Smooth muscle cell (in vitro differentiated cells): ENCODE measurements around the gene ADA. TPM values are rescaled to one million over a fixed set of nuclear protein-coding genes. Genes with fewer than 3 reads are reported as not detected.

Experiments used
- DNase-seq: peaks from one replicate; lab custom pipeline; 2025; ENCODE audit not compliant: unreplicated experiment; lab: John Stamatoyannopoulos, UW
- H2AFZ ChIP-seq: fragments of 200-600 bp; sonication (generic); 2 replicates; pipeline ENCODE4 v1.6.0; 2016; ENCODE audit warnings: antibody characterized with exemption, low read depth, mild to moderate bottlenecking
- H3F3A ChIP-seq: fragments of 200-600 bp; sonication (generic); 2 replicates; pipeline ENCODE4 v1.6.0; 2017; ENCODE audit warnings: antibody characterized with exemption, low read depth
- H3K27ac ChIP-seq: fragments of 200-600 bp; sonication (generic); 2 replicates; pipeline ENCODE4 v1.5.1; 2016; ENCODE audit warnings: low read depth, mild to moderate bottlenecking
- H3K27me3 ChIP-seq: fragments of 200-600 bp; sonication (generic); 2 replicates; pipeline ENCODE4 v1.6.1; 2016; ENCODE audit warnings: low read depth, mild to moderate bottlenecking
- H3K36me3 ChIP-seq: fragments of 200-600 bp; sonication (generic); 2 replicates; pipeline ENCODE4 v1.5.1; 2016; ENCODE audit warnings: low read depth
- H3K4me1 ChIP-seq: fragments of 200-600 bp; sonication (generic); 2 replicates; pipeline ENCODE4 v1.5.1; 2016; ENCODE audit warnings: low read depth
- H3K4me2 ChIP-seq: fragments of 200-600 bp; sonication (generic); 2 replicates; pipeline ENCODE4 v1.6.0; 2016; ENCODE audit warnings: mild to moderate bottlenecking
- H3K4me3 ChIP-seq: fragments of 200-600 bp; sonication (generic); 2 replicates; pipeline ENCODE4 v1.5.1; 2016; ENCODE audit warnings: mild to moderate bottlenecking
- H3K79me2 ChIP-seq: fragments of 200-600 bp; sonication (generic); 2 replicates; pipeline ENCODE4 v1.6.0; 2016; ENCODE audit warnings: low read depth, mild to moderate bottlenecking
- H3K9ac ChIP-seq: fragments of 200-600 bp; sonication (generic); 2 replicates; pipeline ENCODE4 v1.6.0; 2016; ENCODE audit warnings: low read depth
- H3K9me3 ChIP-seq: fragments of 200-600 bp; sonication (generic); replicated peaks from 2 replicates; pipeline ENCODE4 v1.5.1; 2016; ENCODE audit warnings: low read depth
- H4K20me1 ChIP-seq: fragments of 200-600 bp; sonication (generic); 2 replicates; pipeline ENCODE4 v1.6.0; 2016; ENCODE audit warnings: low read depth
- WGBS: methylation state at CpG from one replicate; pipeline ENCODE4 v1.1.7; 2016; ENCODE audit warnings: low lambda C conversion rate; 5-methylcytosine and 5-hydroxymethylcytosine counted together
- polyA plus RNA-seq: library from polyadenylated mRNA; unstranded; fragments of >200 nt; fragmentation: Nextera tagmentation; extraction: Ambion mirVana; gene quantifications from 2 replicates; pipeline ENCODE4 v1.2.1, GENCODE V29; 2016
- total RNA-seq: library from RNA; depleted of rRNA; stranded (reverse); fragments of >200 nt; gene quantifications from 2 replicates; pipeline ENCODE4 v1.2.3, GENCODE V29; 2014
- TF ChIP-seq, protein P1 (sequence below): fragments of 200-600 bp; sonication (generic); IDR thresholded peaks from 2 replicates; pipeline ENCODE4 v1.5.1; 2017; ENCODE audit warnings: borderline replicate concordance, mild to moderate bottlenecking, antibody characterized with exemption; ENCODE audit not compliant: insufficient read depth, poor library complexity, severe bottlenecking

ADA gene
- total and polyA plus RNA-seq, 2 experiments from 2014 or later: 28.4 to 35.2 TPM

DNA sequence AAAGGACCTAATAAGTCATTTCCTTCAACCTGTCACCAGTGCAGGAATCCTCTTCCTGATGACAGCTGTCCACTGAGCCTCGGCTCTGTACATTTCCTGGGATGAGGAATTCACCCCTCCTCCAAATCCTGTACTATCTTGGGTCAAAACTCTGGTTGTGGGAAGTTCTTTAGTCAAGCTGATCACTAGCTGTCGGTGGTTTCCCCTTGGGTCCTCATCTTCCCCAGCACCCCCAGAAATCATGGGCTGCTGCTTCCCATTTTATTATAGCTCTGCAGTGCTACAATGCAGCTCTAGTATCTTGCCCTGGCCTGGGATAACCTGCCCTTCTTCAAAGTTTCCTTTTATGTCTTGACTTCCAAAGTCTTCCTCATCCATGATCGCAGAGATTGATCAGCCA, 14.6 kb upstream of the ADA start:
- no peak for DNase-seq
- no peak overlapping the region for H3K4me2 ChIP-seq

DNA sequence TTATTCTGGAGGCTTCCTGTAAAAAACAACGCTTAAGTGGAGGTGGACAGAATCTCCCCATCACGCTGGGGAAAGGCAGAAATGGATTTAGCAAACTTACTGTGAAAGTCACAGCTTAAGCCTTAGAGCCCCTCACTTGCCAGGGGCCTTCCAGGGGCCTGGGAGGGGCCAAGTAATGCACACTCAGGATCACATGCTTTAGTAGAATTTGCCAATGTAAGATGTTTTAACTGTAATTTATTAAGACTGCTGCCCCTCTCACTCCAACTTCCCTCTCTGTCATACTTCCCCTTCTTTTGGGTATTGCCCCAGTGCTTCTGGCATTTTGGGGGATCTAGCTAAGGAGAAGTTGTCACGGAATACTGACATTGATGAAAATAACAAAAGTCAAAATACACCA, 12.6 kb upstream of the ADA start:
- H3F3A ChIP-seq: no peaks in the 10 kb centered on the region
- H3K4me2 ChIP-seq: no peak overlapping the region
- DNase-seq: no peak
- no peak overlapping the region for H2AFZ ChIP-seq
- H3K27me3 ChIP-seq: no peaks in the 10 kb centered on the region
- no peaks in the 10 kb centered on the region for H4K20me1 ChIP-seq
- H3K9me3 ChIP-seq: no peaks in the 10 kb centered on the region
- H3K27ac ChIP-seq: no peak overlapping the region
- no peaks in the 10 kb centered on the region for H3K4me1 ChIP-seq
- H3K79me2 ChIP-seq: no peaks in the 10 kb centered on the region
- H3K36me3 ChIP-seq: no peaks in the 10 kb centered on the region
- TF ChIP-seq, protein P1, sequence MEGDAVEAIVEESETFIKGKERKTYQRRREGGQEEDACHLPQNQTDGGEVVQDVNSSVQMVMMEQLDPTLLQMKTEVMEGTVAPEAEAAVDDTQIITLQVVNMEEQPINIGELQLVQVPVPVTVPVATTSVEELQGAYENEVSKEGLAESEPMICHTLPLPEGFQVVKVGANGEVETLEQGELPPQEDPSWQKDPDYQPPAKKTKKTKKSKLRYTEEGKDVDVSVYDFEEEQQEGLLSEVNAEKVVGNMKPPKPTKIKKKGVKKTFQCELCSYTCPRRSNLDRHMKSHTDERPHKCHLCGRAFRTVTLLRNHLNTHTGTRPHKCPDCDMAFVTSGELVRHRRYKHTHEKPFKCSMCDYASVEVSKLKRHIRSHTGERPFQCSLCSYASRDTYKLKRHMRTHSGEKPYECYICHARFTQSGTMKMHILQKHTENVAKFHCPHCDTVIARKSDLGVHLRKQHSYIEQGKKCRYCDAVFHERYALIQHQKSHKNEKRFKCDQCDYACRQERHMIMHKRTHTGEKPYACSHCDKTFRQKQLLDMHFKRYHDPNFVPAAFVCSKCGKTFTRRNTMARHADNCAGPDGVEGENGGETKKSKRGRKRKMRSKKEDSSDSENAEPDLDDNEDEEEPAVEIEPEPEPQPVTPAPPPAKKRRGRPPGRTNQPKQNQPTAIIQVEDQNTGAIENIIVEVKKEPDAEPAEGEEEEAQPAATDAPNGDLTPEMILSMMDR: no peak
- WGBS: 82% methylated on average over 3 of the region's 3 CpGs
- no peak overlapping the region for H3K9ac ChIP-seq
- no peak overlapping the region for H3K4me3 ChIP-seq

More for the DNA sequence above, 14.6 kb upstream of the ADA start:
- Histone ChIP-seq H3K4me3 (no peak overlapping the region), H3K79me2 (no peaks in the 10 kb centered on the region), H2AFZ (no peak overlapping the region), H3K27ac (no peak overlapping the region), H3K36me3 (no peaks in the 10 kb centered on the region), H3F3A (no peaks in the 10 kb centered on the region), H3K4me1 (no peaks in the 10 kb centered on the region), H3K9me3 (no peaks in the 10 kb centered on the region), H4K20me1 (no peaks in the 10 kb centered on the region), H3K27me3 (no peaks in the 10 kb centered on the region), H3K9ac (no peak overlapping the region)
- 82% methylated on average over 3 of the region's 3 CpGs for WGBS
- TF ChIP-seq, protein P1: no peak

DNA sequence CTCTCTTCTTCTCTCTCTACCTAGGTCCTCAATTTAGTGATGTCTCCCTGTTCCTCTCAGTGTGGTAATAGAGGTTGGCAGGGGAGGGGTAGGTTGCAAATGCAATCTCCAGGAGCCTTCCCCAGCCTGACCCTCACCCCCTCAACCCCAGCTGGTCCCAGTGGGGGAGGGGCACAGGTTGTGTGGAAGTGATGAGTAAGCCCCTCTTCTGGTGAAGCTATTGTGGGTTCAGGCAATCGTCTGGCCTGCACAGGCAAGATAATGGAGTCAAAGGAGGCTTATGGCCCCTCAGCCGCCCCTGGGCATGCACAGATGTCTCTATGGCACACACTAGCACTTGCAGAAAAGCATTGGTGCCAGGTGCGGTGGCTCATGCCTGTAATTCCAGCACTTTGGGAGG, 10.8 kb upstream of the ADA start:
- 46% methylated on average over 3 of the region's 3 CpGs for WGBS

DNA sequence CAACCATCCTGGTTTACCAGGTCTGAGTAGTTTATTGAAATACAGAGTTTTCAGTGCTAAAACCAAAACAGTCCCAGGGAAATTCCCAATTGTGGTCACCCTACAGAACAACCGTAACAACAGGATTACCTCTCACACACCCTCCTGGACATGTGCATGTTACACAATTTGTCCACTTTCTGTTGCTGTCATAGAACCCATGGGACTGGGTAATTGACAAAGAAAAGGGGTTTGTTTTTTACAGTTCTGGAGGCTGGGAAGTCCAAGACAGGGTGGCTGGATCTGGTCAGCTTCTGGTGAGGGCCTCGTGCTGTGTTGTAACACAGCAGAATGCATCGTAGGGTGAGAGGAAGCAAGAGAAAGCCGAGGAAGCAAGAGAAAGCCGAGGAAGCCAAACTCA, 9.1 kb upstream of the ADA start:
- no peak overlapping the region for H2AFZ ChIP-seq
- WGBS: 88% methylated on average over 5 of the region's 5 CpGs

More for the DNA sequence above, 10.8 kb upstream of the ADA start:
- H3K36me3 ChIP-seq: no peaks in the 10 kb centered on the region
- no peak overlapping the region for H3K4me3 ChIP-seq
- H3F3A ChIP-seq: no peaks in the 10 kb centered on the region
- H3K4me2 ChIP-seq: no peak overlapping the region
- no peaks in the 10 kb centered on the region for H3K9me3 ChIP-seq
- H3K27me3 ChIP-seq: no peaks in the 10 kb centered on the region
- no peak overlapping the region for H3K27ac ChIP-seq
- no peak for DNase-seq
- no peaks in the 10 kb centered on the region for H4K20me1 ChIP-seq
- TF ChIP-seq, protein P1: no peak
- no peaks in the 10 kb centered on the region for H3K4me1 ChIP-seq
- no peak overlapping the region for H2AFZ ChIP-seq
- no peak overlapping the region for H3K9ac ChIP-seq
- H3K79me2 ChIP-seq: no peaks in the 10 kb centered on the region

More for the DNA sequence above, 9.1 kb upstream of the ADA start:
- peaks cover 5% of the 10 kb centered on the region for H3K4me1 ChIP-seq
- no peaks in the 10 kb centered on the region for H4K20me1 ChIP-seq
- no peak overlapping the region for H3K27ac ChIP-seq
- H3K9me3 ChIP-seq: no peaks in the 10 kb centered on the region
- H3K9ac ChIP-seq: no peak overlapping the region
- no peaks in the 10 kb centered on the region for H3F3A ChIP-seq
- H3K4me2 ChIP-seq: no peak overlapping the region
- H3K79me2 ChIP-seq: no peaks in the 10 kb centered on the region
- DNase-seq: no peak
- TF ChIP-seq, protein P1: no peak
- no peaks in the 10 kb centered on the region for H3K36me3 ChIP-seq
- H3K27me3 ChIP-seq: no peaks in the 10 kb centered on the region
- H3K4me3 ChIP-seq: no peak overlapping the region
